GM18870 (cell line): ENCODE results near the gene LRRC32.
"Not testable (repeated sequence)": the region's sequence is repeated elsewhere in the genome, so short reads cannot be mapped to it uniquely, and the experiment has no call there.

Source experiments
- ATAC-seq: cut with Tn5 transposase; IDR thresholded peaks from one replicate; pipeline ENCODE4 v1.9.1; 2021; ENCODE audit warnings: moderate library complexity; ENCODE audit not compliant: unreplicated experiment

Gene LRRC32

GRCh38 chr11:76653674-76654284 is 16.8 kb downstream of the LRRC32 start:
- no peak for ATAC-seq

GRCh38 chr11:76653012-76653673 is 17.4 kb downstream of the LRRC32 start:
- no peak for ATAC-seq

- ATAC-seq = no peak
Measured at GRCh38 chr11:76649851-76650372, 20.6 kb downstream of the LRRC32 start.

- no peak for ATAC-seq
Measured at GRCh38 chr11:76649011-76649410, 21.5 kb downstream of the LRRC32 start.

- ATAC-seq = no peak
Measured at GRCh38 chr11:76648061-76648460, 22.5 kb downstream of the LRRC32 start.

GRCh38 chr11:76646882-76647534 is 23.5 kb downstream of the LRRC32 start:
- no peak for ATAC-seq

- ATAC-seq = no peak
Measured at GRCh38 chr11:76644591-76644990, 26.0 kb downstream of the LRRC32 start.

GRCh38 chr11:76643711-76644110 is 26.8 kb downstream of the LRRC32 start:
- ATAC-seq = not testable (repeated sequence)

GRCh38 chr11:76642341-76642740 is 28.2 kb downstream of the LRRC32 start:
- no peak for ATAC-seq

GRCh38 chr11:76641905-76642304 is 28.6 kb downstream of the LRRC32 start:
- no peak for ATAC-seq

GRCh38 chr11:76640501-76640900 is 30.0 kb downstream of the LRRC32 start:
- no peak for ATAC-seq

- no peak for ATAC-seq
Measured at GRCh38 chr11:76639621-76640020, 30.9 kb downstream of the LRRC32 start.

- ATAC-seq = no peak
Measured at GRCh38 chr11:76638270-76639197, 32.0 kb downstream of the LRRC32 start.

- ATAC-seq = peak; percentile 82
Measured at GRCh38 chr11:76637491-76638269, 32.9 kb downstream of the LRRC32 start.

GRCh38 chr11:76636826-76637460 is 33.6 kb downstream of the LRRC32 start:
- ATAC-seq = no peak

GRCh38 chr11:76635991-76636738 is 34.4 kb downstream of the LRRC32 start:
- no peak for ATAC-seq

- ATAC-seq = no peak
Measured at GRCh38 chr11:76634886-76635285, 35.7 kb downstream of the LRRC32 start.

- no peak for ATAC-seq
Measured at GRCh38 chr11:76632492-76632891, 38.1 kb downstream of the LRRC32 start.
